Activated CD8-positive, alpha-beta memory T cell treated with anti-CD3 and anti-CD28 coated beads, Interleukin-2, amount 10 ng/mL, durations not matched to agents 7 days and 5 days (primary cell): ENCODE measurements around the gene AP3B2. TPM values are rescaled to one million over a fixed set of nuclear protein-coding genes. Genes with fewer than 3 reads are reported as not detected.

Source experiments
- ATAC-seq: fragments of 150-1000 bp; cut with Tn5 transposase; one replicate; pipeline ENCODE4 v1.10.0; 2021; ENCODE audit warnings: moderate library complexity
- CTCF ChIA-PET: fragments of 350-600 bp; sonication (Branson Sonifier 250); formaldehyde crosslinking; loops from one replicate; lab custom pipeline; 2021; ENCODE audit warnings: antibody characterized with exemption; lab: Charles Lee
- DNase-seq: peaks from one replicate; pipeline ENCODE4 v3.0.0-alpha.2; 2020
- H3K27ac Mint-ChIP-seq: one replicate; pipeline ENCODE4 v1.8.0; 2021; ENCODE audit warnings: mild to moderate bottlenecking, mixed read lengths
- H3K27me3 Mint-ChIP-seq: one replicate; pipeline ENCODE4 v1.8.0; 2021; ENCODE audit warnings: mixed read lengths
- H3K36me3 Mint-ChIP-seq: one replicate; pipeline ENCODE4 v1.8.0; 2021; ENCODE audit warnings: mild to moderate bottlenecking, mixed read lengths
- H3K4me1 Mint-ChIP-seq: one replicate; pipeline ENCODE4 v1.8.0; 2021; ENCODE audit warnings: mixed read lengths
- H3K4me3 Mint-ChIP-seq: one replicate; pipeline ENCODE4 v1.8.0; 2021; ENCODE audit warnings: mild to moderate bottlenecking, moderate library complexity, mixed read lengths
- H3K9me3 Mint-ChIP-seq: one replicate; pipeline ENCODE4 v1.8.0; 2022; ENCODE audit warnings: low read depth, mixed read lengths
- total RNA-seq, 2 experiments: library from RNA; stranded (reverse); gene quantifications; one replicate each; pipeline ENCODE4 v1.2.3, GENCODE V29; 2021

Gene AP3B2
- total RNA-seq, 2 experiments from 2014 or later: not detected

DNA sequence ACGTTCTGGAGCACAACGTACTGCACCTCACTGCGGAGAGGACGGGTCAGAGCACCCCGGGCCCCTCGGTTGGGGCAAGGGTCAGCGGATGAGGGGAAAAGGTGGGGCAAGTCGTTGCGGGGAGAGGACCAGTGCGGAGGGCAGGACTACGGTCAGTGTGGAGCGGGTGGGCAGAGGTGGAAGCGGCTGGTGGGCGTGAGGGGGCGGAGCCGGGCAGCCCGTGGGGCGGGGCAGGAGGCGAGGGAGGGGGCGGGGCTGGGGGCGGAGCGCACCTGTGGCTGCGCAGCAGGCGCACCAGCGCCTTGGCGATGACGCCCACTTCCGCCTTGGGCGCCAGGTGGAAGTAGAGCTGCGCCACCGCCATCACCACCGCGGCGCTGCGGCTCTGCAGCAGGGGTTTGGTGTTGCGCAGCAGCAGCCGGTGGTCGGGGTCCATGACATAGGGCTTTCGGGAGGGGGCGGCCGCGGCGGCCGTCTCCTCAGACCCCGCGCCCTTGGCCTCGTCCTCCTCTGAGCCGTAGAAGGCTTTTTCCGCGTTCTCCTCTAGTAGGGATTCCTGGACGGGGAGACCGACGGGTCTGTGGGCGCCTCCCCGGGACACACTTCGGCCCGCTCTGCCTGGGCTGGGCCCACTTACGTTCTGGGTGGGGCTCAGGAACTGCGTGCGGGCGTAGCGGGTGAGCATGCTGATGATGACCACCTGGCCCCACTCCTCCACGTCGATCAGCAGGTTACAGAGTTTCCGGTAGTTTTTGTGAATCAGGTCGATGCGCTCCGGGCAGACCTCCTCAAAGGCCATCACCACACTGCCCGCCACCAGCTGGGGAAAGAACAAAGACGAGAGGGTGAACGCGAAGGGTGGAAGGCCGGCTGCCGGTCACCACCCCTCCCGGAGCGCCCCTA, 29.2 kb downstream of the AP3B2 start:
- peak; percentile 94 for ATAC-seq
- peak; percentile 82 for DNase-seq
- Mint-ChIP-seq H3K36me3 (no peaks in the 10 kb centered on the region), H3K4me3 (peak overlapping the region; percentile 73), H3K4me1 (peaks cover 12% of the 10 kb centered on the region), H3K27me3 (peaks cover 24% of the 10 kb centered on the region), H3K9me3 (no peaks in the 10 kb centered on the region), H3K27ac (peak overlapping the region; percentile 46)
- CTCF ChIA-PET: interaction anchor here (0.5 to 1.7 kb wide), 5 partner anchors 38 to 320 kb away, joined by 3 to 5 read pairs (median 3); partner anchors contain the start of gene RPS17

DNA sequence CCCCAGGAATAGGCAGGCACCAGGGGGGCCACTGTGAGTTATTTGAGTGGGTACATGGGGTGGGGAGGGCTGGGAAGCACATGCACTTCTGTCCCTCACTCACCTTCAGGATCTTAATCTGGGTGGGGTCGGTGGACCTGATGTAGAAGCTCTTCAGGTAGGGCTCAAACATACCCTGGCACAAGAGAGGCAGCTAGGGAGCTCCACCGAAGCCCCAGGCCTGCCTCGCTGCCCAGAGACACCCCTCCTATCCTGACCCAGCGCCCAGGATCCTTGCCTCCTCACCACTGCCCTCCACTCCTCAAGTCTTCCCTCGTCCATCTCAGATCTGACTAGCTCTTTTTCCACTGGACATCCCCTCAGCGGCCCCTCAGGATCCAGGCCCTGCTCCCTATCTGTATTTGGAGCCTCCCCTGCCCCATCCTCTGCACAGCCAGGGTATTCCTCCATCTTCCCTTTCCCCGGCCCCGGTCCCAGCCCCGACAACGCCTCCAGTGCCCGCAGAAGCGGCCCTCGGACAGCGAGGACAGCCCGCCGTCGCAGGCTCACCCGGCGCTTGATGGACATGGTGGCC, 30.0 kb downstream of the AP3B2 start:
- H3K4me1 Mint-ChIP-seq: peaks cover 12% of the 10 kb centered on the region
- H3K36me3 Mint-ChIP-seq: no peaks in the 10 kb centered on the region
- H3K9me3 Mint-ChIP-seq: no peaks in the 10 kb centered on the region
- ATAC-seq (no peak), DNase-seq (no peak)
- CTCF ChIA-PET: interaction anchor here (1.0 to 1.4 kb wide), 3 partner anchors 37 to 140 kb away, joined by 3 to 5 read pairs (median 3); partner anchors contain the start of gene RPS17
- peak overlapping the region; percentile 73 for H3K4me3 Mint-ChIP-seq
- no peak overlapping the region for H3K27ac Mint-ChIP-seq
- H3K27me3 Mint-ChIP-seq: peaks cover 24% of the 10 kb centered on the region

- Mint-ChIP-seq H3K27ac (no peak overlapping the region), H3K9me3 (no peaks in the 10 kb centered on the region), H3K27me3 (peaks cover 18% of the 10 kb centered on the region), H3K4me3 (no peak overlapping the region), H3K4me1 (peaks cover 12% of the 10 kb centered on the region), H3K36me3 (no peaks in the 10 kb centered on the region)
- no peak for ATAC-seq
- CTCF ChIA-PET: no interaction called here
- DNase-seq: no peak
Observed at GRCh38 chr15:82677720-82678323, 31.9 kb downstream of the AP3B2 start.

GRCh38 chr15:82674873-82675272, 34.8 kb downstream of the AP3B2 start:
- ATAC-seq: no peak
- no peaks in the 10 kb centered on the region for H3K36me3 Mint-ChIP-seq
- CTCF ChIA-PET: no interaction called here

DNA sequence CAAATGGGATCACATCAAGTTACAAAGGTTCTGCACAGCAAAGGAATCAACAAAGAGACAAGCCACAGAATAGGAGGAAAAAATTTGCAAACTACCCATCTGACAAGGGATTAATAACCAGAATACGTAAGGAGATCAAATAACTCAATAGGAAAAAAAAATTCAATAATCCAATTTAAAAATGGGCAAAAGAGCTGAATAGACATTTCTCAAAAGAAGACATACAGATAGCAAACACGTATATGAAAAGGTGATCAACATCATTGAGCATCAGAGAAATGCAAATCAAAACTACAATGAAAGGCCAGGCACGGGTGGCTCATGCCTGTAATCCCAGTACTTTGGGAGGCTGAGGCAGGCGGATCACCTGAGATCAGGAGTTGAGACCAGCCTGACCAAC, 39.0 kb downstream of the AP3B2 start:
- H3K9me3 Mint-ChIP-seq: no peaks in the 10 kb centered on the region
- H3K27me3 Mint-ChIP-seq: no peaks in the 10 kb centered on the region
- ATAC-seq (no peak), DNase-seq (no peak)
- H3K4me1 Mint-ChIP-seq: no peaks in the 10 kb centered on the region
- no peak overlapping the region for H3K27ac Mint-ChIP-seq
- no peak overlapping the region for H3K4me3 Mint-ChIP-seq
- no peaks in the 10 kb centered on the region for H3K36me3 Mint-ChIP-seq
- CTCF ChIA-PET: no interaction called here

More at GRCh38 chr15:82674873-82675272, 34.8 kb downstream of the AP3B2 start:
- H3K4me3 Mint-ChIP-seq: no peak overlapping the region
- peaks cover 8% of the 10 kb centered on the region for H3K27me3 Mint-ChIP-seq
- DNase-seq: no peak
- no peaks in the 10 kb centered on the region for H3K9me3 Mint-ChIP-seq
- peaks cover 2% of the 10 kb centered on the region for H3K4me1 Mint-ChIP-seq
- no peak overlapping the region for H3K27ac Mint-ChIP-seq

DNA sequence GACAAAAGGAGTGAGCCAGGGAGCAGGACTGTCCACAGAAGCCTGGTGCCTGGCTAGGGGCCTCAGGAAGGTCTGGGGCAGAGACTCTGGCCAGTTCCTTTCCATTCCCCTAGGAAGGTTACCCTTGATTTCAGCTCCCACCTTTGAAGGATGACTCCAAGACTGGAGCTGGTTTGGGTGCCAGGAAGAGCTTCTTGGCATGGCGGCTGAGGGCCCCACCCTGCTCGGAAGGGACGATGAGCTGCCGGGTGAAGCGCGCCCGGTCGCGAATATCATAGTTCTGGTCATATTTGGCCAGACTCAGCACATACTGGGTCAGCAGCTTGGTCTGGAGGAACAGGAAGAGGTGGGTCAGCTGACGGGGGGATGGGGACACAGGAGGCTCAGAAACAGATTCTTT, 43.1 kb downstream of the AP3B2 start:
- ATAC-seq (no peak), DNase-seq (no peak)
- H3K27ac Mint-ChIP-seq: no peak overlapping the region
- H3K4me1 Mint-ChIP-seq: no peaks in the 10 kb centered on the region
- no peaks in the 10 kb centered on the region for H3K27me3 Mint-ChIP-seq
- no peaks in the 10 kb centered on the region for H3K9me3 Mint-ChIP-seq
- no peaks in the 10 kb centered on the region for H3K36me3 Mint-ChIP-seq
- CTCF ChIA-PET: no interaction called here
- H3K4me3 Mint-ChIP-seq: no peak overlapping the region

GRCh38 chr15:82664021-82664420, 45.7 kb downstream of the AP3B2 start:
- Mint-ChIP-seq H3K9me3 (no peaks in the 10 kb centered on the region), H3K36me3 (no peaks in the 10 kb centered on the region), H3K27me3 (no peaks in the 10 kb centered on the region), H3K27ac (no peak overlapping the region), H3K4me3 (no peak overlapping the region), H3K4me1 (no peaks in the 10 kb centered on the region)
- ATAC-seq: no peak
- DNase-seq: no peak
- CTCF ChIA-PET: no interaction called here

- H3K36me3 Mint-ChIP-seq: no peaks in the 10 kb centered on the region
- H3K27me3 Mint-ChIP-seq: no peaks in the 10 kb centered on the region
- H3K4me3 Mint-ChIP-seq: no peak overlapping the region
- peak; percentile 61 for DNase-seq
- CTCF ChIA-PET: no interaction called here
- no peaks in the 10 kb centered on the region for H3K9me3 Mint-ChIP-seq
- H3K27ac Mint-ChIP-seq: no peak overlapping the region
- peak; percentile 27 for ATAC-seq
- H3K4me1 Mint-ChIP-seq: no peaks in the 10 kb centered on the region
Observed at GRCh38 chr15:82663186-82663600, 46.5 kb downstream of the AP3B2 start.

- CTCF ChIA-PET: no interaction called here
- no peaks in the 10 kb centered on the region for H3K4me1 Mint-ChIP-seq
Observed at GRCh38 chr15:82662641-82663040, 47.0 kb downstream of the AP3B2 start.

DNA sequence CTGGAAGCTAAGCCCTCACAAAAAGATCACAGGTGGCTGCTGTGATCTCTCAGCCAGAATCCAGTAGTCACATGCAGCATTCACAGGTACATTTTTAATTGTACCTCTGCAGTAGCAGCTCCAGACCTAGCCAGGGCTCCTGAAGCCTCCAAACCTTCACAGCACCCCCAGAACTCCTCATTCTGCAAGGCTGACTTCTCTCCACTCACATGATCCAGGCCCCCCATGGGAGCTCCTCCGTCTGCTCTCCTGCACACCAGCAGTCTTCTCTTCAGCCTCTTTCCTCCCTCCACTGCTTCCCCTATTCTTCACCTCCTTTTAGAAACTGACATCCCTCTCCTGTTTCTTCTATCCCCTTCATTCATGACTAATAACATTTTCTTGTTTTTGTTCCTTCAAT, 49.3 kb downstream of the AP3B2 start:
- DNase-seq (no peak), ATAC-seq (no peak)
- H3K9me3 Mint-ChIP-seq: no peaks in the 10 kb centered on the region
- H3K4me3 Mint-ChIP-seq: no peak overlapping the region
- no peaks in the 10 kb centered on the region for H3K36me3 Mint-ChIP-seq
- no peak overlapping the region for H3K27ac Mint-ChIP-seq
- CTCF ChIA-PET: no interaction called here
- H3K27me3 Mint-ChIP-seq: no peaks in the 10 kb centered on the region
- no peaks in the 10 kb centered on the region for H3K4me1 Mint-ChIP-seq

More at GRCh38 chr15:82662641-82663040, 47.0 kb downstream of the AP3B2 start:
- Mint-ChIP-seq H3K27me3 (no peaks in the 10 kb centered on the region), H3K9me3 (no peaks in the 10 kb centered on the region), H3K36me3 (no peaks in the 10 kb centered on the region), H3K4me3 (no peak overlapping the region), H3K27ac (no peak overlapping the region)
- ATAC-seq: no peak
- DNase-seq: no peak

DNA sequence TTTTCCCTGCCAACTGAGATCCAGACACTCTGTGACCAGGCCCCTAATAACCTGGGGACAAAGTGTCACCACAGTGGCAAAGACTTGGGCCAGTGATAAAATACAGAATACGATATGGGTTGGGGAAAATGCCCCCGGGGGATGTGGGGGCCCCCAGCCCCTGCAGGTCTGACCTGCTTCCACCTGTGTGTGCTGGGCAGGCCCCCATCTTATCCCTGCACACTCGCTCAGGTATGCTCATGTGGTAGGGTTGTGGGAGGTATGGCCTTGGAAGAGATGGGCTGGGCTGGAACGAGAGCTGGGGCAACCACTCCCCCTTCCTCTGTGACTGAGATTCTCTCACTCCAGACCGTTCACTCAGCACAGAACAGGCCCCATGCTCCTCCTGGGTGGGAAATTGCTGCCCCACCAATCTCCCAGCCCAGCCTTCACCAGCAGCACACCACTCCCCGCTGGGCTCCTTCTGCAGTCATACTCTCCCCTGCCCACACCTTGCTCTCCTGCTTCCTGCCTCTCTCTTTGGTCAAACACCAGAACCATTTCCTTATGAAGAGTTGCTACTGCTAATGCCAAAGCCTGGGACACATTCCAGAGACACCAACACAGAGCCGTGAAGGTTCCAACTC, 52.9 kb downstream of the AP3B2 start:
- Mint-ChIP-seq H3K27ac (no peak overlapping the region), H3K36me3 (no peaks in the 10 kb centered on the region), H3K4me1 (no peaks in the 10 kb centered on the region), H3K4me3 (no peak overlapping the region), H3K9me3 (no peaks in the 10 kb centered on the region), H3K27me3 (peaks cover 12% of the 10 kb centered on the region)
- CTCF ChIA-PET: no interaction called here
- DNase-seq (no peak), ATAC-seq (no peak)

- CTCF ChIA-PET: no interaction called here
- ATAC-seq: no peak
- no peaks in the 10 kb centered on the region for H3K9me3 Mint-ChIP-seq
- H3K4me3 Mint-ChIP-seq: no peak overlapping the region
- no peaks in the 10 kb centered on the region for H3K36me3 Mint-ChIP-seq
- peaks cover 15% of the 10 kb centered on the region for H3K27me3 Mint-ChIP-seq
- no peak overlapping the region for H3K27ac Mint-ChIP-seq
- no peaks in the 10 kb centered on the region for H3K4me1 Mint-ChIP-seq
- no peak for DNase-seq
Observed at GRCh38 chr15:82655606-82656005, 54.1 kb downstream of the AP3B2 start.

DNA sequence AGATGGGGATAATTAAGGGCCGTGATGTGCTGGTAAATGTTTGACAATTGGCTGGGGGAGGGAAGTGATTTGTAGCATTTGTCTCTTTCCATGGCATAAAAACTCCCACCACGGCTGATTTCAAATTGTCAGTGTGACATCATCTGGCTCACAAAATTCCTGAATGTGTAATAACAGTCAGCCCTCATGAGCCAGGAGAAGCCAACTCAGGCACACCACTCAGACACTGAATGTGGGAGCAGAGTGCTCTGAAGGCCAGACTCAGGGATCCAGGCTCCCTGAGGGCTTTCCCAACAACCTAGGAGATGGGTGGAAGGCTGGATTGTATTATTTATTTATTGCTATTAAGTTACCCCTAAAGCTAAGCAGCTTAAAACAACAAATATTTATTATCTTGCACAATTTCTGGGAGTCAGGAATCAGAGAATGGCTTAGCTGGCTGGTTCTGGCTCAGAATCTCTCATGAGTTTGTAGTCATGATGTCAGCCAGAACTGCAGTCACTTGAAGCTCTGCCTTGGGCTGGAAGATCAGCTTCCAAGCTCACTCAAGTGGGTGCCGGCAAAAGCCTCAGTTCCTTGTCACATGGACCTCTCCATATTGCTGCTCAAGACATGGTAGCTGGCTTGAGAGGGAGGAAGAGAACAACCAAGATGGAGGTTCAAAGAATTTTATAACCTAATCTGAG, 56.0 kb downstream of the AP3B2 start:
- ATAC-seq: no peak
- peaks cover 35% of the 10 kb centered on the region for H3K27me3 Mint-ChIP-seq
- H3K4me1 Mint-ChIP-seq: no peaks in the 10 kb centered on the region
- no peak overlapping the region for H3K27ac Mint-ChIP-seq
- CTCF ChIA-PET: no interaction called here
- H3K4me3 Mint-ChIP-seq: no peak overlapping the region
- H3K9me3 Mint-ChIP-seq: no peaks in the 10 kb centered on the region
- H3K36me3 Mint-ChIP-seq: no peaks in the 10 kb centered on the region
- DNase-seq: no peak
